ENCODE results near the gene ANKRD61. TPM values are rescaled to one million over a fixed set of nuclear protein-coding genes. Genes with fewer than 3 reads are reported as not detected.

The ANKRD61 gene
- polyA plus RNA-seq, 3 donors: not detected

- H3K4me3 Mint-ChIP-seq: no peak overlapping the region
- Histone ChIP-seq H3K4me2 (replicated peaks; ENCODE audit: extremely low read depth, low read length, poor library complexity, severe bottlenecking) (no peak overlapping the region), H4K20me1 (ENCODE audit: insufficient read depth, low read length) (no peaks in the 10 kb centered on the region), H3K9ac (ENCODE audit: insufficient read depth, low read length, poor library complexity, severe bottlenecking) (no peak overlapping the region), H3K4me1 (ENCODE audit: control insufficient read depth in 1 of 2, insufficient read depth in 2 of 2, low read length in 2 of 2) (peaks cover 8 to 9% of the 10 kb centered on the region in 2 donors), H3K4me3 (replicated peaks in 1 of 3; ENCODE audit: low read depth in 2 of 3, low read length in 3 of 3) (no peak overlapping the region), H2AFZ (ENCODE audit: insufficient read depth, low read depth, low read length, poor library complexity, severe bottlenecking) (no peak overlapping the region), H3K9me3 (replicated peaks in 1 of 2; ENCODE audit: control insufficient read depth in 1 of 2, insufficient read depth in 1 of 2, low read length in 2 of 2) (no peaks in the 10 kb centered on the region), H3K79me2 (ENCODE audit: insufficient read depth, low read length) (peaks cover 14% of the 10 kb centered on the region), H3K27me3 (ENCODE audit: control insufficient read depth in 2 of 2, insufficient read depth in 2 of 2, low read length in 2 of 2) (no peaks in the 10 kb centered on the region), H3K36me3 (replicated peaks in 1 of 2; ENCODE audit: control insufficient read depth in 1 of 2, insufficient read depth in 2 of 2, low read length in 2 of 2) (peaks cover 57 to 91% of the 10 kb centered on the region in 2 donors), H3K27ac (ENCODE audit: low read depth in 1 of 2, low read length in 2 of 2) (no peak overlapping the region)
- no peaks in the 10 kb centered on the region for H3K9me3 Mint-ChIP-seq
- no peak for TF ChIP-seq CTCF (IDR thresholded peaks at IDR 0.05)
- H3K4me1 Mint-ChIP-seq: peaks cover 19% of the 10 kb centered on the region
- no peak for DNase-seq
- H3K27ac Mint-ChIP-seq: no peak overlapping the region
- intact Hi-C loops (cut with micrococcal nuclease): no loop called here
- WGBS (ENCODE audit: insufficient coverage): no CpG with 5 or more reads among the region's 5 CpGs
- H3K36me3 Mint-ChIP-seq: peaks cover 70 to 89% of the 10 kb centered on the region in 2 donors
- no peaks in the 10 kb centered on the region for H3K27me3 Mint-ChIP-seq (ENCODE audit: low read depth in 3 of 3)
These were observed 991 bp downstream of the ANKRD61 start for GRCh38 chr7:6032167-6032566.

GRCh38 chr7:6032641-6033040 is 1.5 kb downstream of the ANKRD61 start:
- intact Hi-C loops (cut with micrococcal nuclease): no loop called here
- Histone ChIP-seq H3K27me3 (ENCODE audit: control insufficient read depth in 2 of 2, insufficient read depth in 2 of 2, low read length in 2 of 2) (no peaks in the 10 kb centered on the region), H2AFZ (ENCODE audit: insufficient read depth, low read depth, low read length, poor library complexity, severe bottlenecking) (no peak overlapping the region), H3K79me2 (ENCODE audit: insufficient read depth, low read length) (peaks cover 14% of the 10 kb centered on the region), H3K36me3 (replicated peaks in 1 of 2; ENCODE audit: control insufficient read depth in 1 of 2, insufficient read depth in 2 of 2, low read length in 2 of 2) (peaks cover 62 to 96% of the 10 kb centered on the region in 2 donors), H3K4me1 (ENCODE audit: control insufficient read depth in 1 of 2, insufficient read depth in 2 of 2, low read length in 2 of 2) (peaks cover 3 to 5% of the 10 kb centered on the region in 2 donors), H4K20me1 (ENCODE audit: insufficient read depth, low read length) (no peaks in the 10 kb centered on the region), H3K27ac (ENCODE audit: low read depth in 1 of 2, low read length in 2 of 2) (no peak overlapping the region), H3K9me3 (replicated peaks in 1 of 2; ENCODE audit: control insufficient read depth in 1 of 2, insufficient read depth in 1 of 2, low read length in 2 of 2) (no peaks in the 10 kb centered on the region), H3K4me3 (replicated peaks in 1 of 3; ENCODE audit: low read depth in 2 of 3, low read length in 3 of 3) (no peak overlapping the region), H3K9ac (ENCODE audit: insufficient read depth, low read length, poor library complexity, severe bottlenecking) (no peak overlapping the region), H3K4me2 (replicated peaks; ENCODE audit: extremely low read depth, low read length, poor library complexity, severe bottlenecking) (no peak overlapping the region)
- no peak for DNase-seq
- H3K36me3 Mint-ChIP-seq: peaks cover 73 to 91% of the 10 kb centered on the region in 2 donors
- H3K9me3 Mint-ChIP-seq: no peaks in the 10 kb centered on the region
- peak overlapping the region in 2 of 7 donors; percentile 37 to 59 for H3K27ac Mint-ChIP-seq
- no peaks in the 10 kb centered on the region for H3K27me3 Mint-ChIP-seq (ENCODE audit: low read depth in 3 of 3)
- 90% methylated on average over 2 of the region's 7 CpGs for WGBS (ENCODE audit: insufficient coverage)
- H3K4me1 Mint-ChIP-seq: peaks cover 14% of the 10 kb centered on the region
- TF ChIP-seq CTCF (IDR thresholded peaks at IDR 0.05): no peak
- no peak overlapping the region for H3K4me3 Mint-ChIP-seq
